Neural progenitor cell (in vitro differentiated cells): ENCODE data around the gene TMEM217.

Source experiments
- EZH2 ChIP-seq: fragments of 200-600 bp; sonication (generic); IDR thresholded peaks from 2 replicates; pipeline ENCODE4 v1.6.1; 2017; ENCODE audit warnings: antibody characterized with exemption, mild to moderate bottlenecking, moderate library complexity
- TF ChIP-seq, protein P1 (sequence below): fragments of 200-600 bp; sonication (generic); IDR thresholded peaks from 2 replicates; pipeline ENCODE4 v1.5.1; 2017; ENCODE audit warnings: antibody characterized with exemption, mild to moderate bottlenecking

DNA sequence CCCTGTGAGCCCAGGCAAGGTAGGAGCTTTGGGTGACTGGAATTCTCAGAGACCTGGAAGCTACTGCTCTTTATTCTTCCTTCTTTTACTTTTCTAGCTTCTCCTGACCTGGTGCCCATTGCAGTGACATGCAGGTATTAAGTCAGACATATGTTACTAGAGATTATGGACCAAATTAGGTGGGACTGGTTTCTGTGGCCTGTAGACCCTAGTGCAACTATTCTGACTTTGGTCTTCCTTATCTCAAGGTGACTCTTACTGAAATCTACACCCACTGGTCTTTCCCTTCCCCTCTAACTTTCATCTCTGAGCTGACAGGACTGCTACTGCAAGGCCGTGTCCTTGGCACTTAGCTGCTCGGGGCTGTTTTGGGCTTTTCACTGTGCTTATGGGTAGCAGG is 24.4 kb upstream of the TMEM217 start:
- TF ChIP-seq, protein P1, sequence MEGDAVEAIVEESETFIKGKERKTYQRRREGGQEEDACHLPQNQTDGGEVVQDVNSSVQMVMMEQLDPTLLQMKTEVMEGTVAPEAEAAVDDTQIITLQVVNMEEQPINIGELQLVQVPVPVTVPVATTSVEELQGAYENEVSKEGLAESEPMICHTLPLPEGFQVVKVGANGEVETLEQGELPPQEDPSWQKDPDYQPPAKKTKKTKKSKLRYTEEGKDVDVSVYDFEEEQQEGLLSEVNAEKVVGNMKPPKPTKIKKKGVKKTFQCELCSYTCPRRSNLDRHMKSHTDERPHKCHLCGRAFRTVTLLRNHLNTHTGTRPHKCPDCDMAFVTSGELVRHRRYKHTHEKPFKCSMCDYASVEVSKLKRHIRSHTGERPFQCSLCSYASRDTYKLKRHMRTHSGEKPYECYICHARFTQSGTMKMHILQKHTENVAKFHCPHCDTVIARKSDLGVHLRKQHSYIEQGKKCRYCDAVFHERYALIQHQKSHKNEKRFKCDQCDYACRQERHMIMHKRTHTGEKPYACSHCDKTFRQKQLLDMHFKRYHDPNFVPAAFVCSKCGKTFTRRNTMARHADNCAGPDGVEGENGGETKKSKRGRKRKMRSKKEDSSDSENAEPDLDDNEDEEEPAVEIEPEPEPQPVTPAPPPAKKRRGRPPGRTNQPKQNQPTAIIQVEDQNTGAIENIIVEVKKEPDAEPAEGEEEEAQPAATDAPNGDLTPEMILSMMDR, result no peak
- no peak for TF ChIP-seq EZH2
